K562 (cell line): ENCODE data around the gene FGF21. TPM values are rescaled to one million over a fixed set of nuclear protein-coding genes. Genes with fewer than 3 reads are reported as not detected.

ENCODE experiments used
- ARID1B ChIP-seq: fragments of 450-650 bp; IDR thresholded peaks from 2 replicates; pipeline ENCODE4 v1.6.1; 2016; ENCODE audit warnings: antibody characterized with exemption, mild to moderate bottlenecking, inconsistent platforms
- BDP1 ChIP-seq: IDR thresholded peaks from 3 replicates; pipeline ENCODE4 v1.6.1; 2011; ENCODE audit not compliant: insufficient read length, insufficient read depth
- E2F5 ChIP-seq: sonication (generic); formaldehyde crosslinking; IDR thresholded peaks from 2 replicates; pipeline ENCODE4 v1.8.0; 2022; ENCODE audit warnings: mild to moderate bottlenecking, missing genetic modification reagents
- FOXM1 ChIP-seq, 2 experiments: fragments of 450-650 bp in 1 of 2; sonication (generic) in 1 of 2; formaldehyde crosslinking in 1 of 2; IDR thresholded peaks; 2 replicates each; pipeline versions ENCODE4 v1.6.1 to v1.9.0; 2017 to 2022; ENCODE audit warnings: low read depth in 2 of 2, mild to moderate bottlenecking in 2 of 2, missing genetic modification reagents in 1 of 2, moderate library complexity in 1 of 2
- NFYB ChIP-seq: IDR thresholded peaks from 2 replicates; pipeline ENCODE4 v1.6.1; 2011; ENCODE audit warnings: mild to moderate bottlenecking, moderate library complexity; ENCODE audit not compliant: insufficient read length; ENCODE audit errors: extremely low read depth
- PHF21A ChIP-seq: fragments of 450-650 bp; IDR thresholded peaks from 2 replicates; pipeline ENCODE4 v1.6.1; 2017; ENCODE audit warnings: low read depth, borderline replicate concordance
- RAD21 ChIP-seq, 2 experiments: fragments of 250-450 bp in 1 of 2; fragments of 450-650 bp in 1 of 2; sonication (Bioruptor Pico) in 1 of 2; formaldehyde crosslinking in 1 of 2; IDR thresholded peaks in 1 of 2; conservative IDR thresholded peaks in 1 of 2; 2 replicates each; pipeline versions ENCODE4 v1.4.0 to v1.8.0; 2020 to 2022; ENCODE audit warnings: mild to moderate bottlenecking in 2 of 2, moderate library complexity in 1 of 2
- TCF7L2 ChIP-seq: fragments of 150-350 bp; IDR thresholded peaks from 2 replicates; pipeline ENCODE4 v1.6.1; 2016; ENCODE audit warnings: low read depth, mild to moderate bottlenecking, low read length, moderate library complexity
- USF2 ChIP-seq: sonication (generic); formaldehyde crosslinking; IDR thresholded peaks from 2 replicates; pipeline ENCODE4 v1.5.0; 2020; ENCODE audit warnings: missing genetic modification reagents
- YBX1 ChIP-seq: fragments of 450-650 bp; IDR thresholded peaks from 2 replicates; pipeline ENCODE4 v1.7.1; 2016; ENCODE audit warnings: mild to moderate bottlenecking
- ZNF212 ChIP-seq: fragments of 450-650 bp; formaldehyde crosslinking; IDR thresholded peaks from 2 replicates; pipeline ENCODE4 v1.4.0; 2020; ENCODE audit warnings: mild to moderate bottlenecking
- ZNF699 ChIP-seq: fragments of 250-450 bp; sonication (Bioruptor Pico); IDR thresholded peaks from 2 replicates; pipeline ENCODE4 v1.8.0; 2021; ENCODE audit warnings: mild to moderate bottlenecking, moderate library complexity; ENCODE audit not compliant: insufficient replicate concordance
- polyA plus RNA-seq, 8 experiments: library from polyadenylated mRNA; depleted of rRNA in 4 of 8; stranded (reverse) in 5 of 8; unstranded in 3 of 8; fragments of >200 nt; fragmentation: Nextera tagmentation in 2 of 8; fragmentation: Illumina TruSeq in 1 of 8; extraction: Ambion mirVana in 2 of 8; extraction: Trizol in 1 of 8; gene quantifications; 2 replicates each; pipeline versions ENCODE4 v1.2.1 to v1.2.3, GENCODE V29; 2011 to 2014; ENCODE audit warnings: inconsistent platforms in 1 of 8, missing spikeins in 1 of 8
- total RNA-seq, 7 experiments: library from RNA; depleted of rRNA in 6 of 7; stranded (reverse); fragments of >200 nt in 6 of 7; fragmentation: Illumina TruSeq in 2 of 7; extraction: Trizol in 2 of 7; gene quantifications; 2 replicates each; pipeline versions ENCODE4 v1.2.1 to v1.2.3, GENCODE V29; 2011 to 2021; ENCODE audit warnings: low replicate concordance in 1 of 7

FGF21 gene
- total and polyA plus RNA-seq, 9 of the 15 experiments (the other 6 are each of a cell fraction or from before 2014, with no cell fraction given): 0.04 to 0.77 (median 0.09) TPM; not detected in 6

GRCh38 chr19:48724796-48725753 lies 30.2 kb upstream of the FGF21 start (continued):
- TF ChIP-seq RAD21 (CRISPR knock-in tag; conservative IDR thresholded peaks at IDR 0.05 in 1 of 2, IDR thresholded peaks at IDR 0.05 in 1 of 2) (no peak), BDP1 (no peak), ZNF212 (CRISPR knock-in tag) (no peak), TCF7L2 (no peak), PHF21A (no peak), USF2 (CRISPR knock-in tag) (no peak), ARID1B (no peak; the same call in 1 of the 2 replicates), ZNF699 (CRISPR knock-in tag) (no peak), E2F5 (no peak), YBX1 (no peak), NFYB (no peak), FOXM1 (IDR thresholded peaks at IDR 0.05; ENCODE audit: low read depth) (no peak), FOXM1 (CRISPR knock-in tag; IDR thresholded peaks at IDR 0.05; ENCODE audit: low read depth) (no peak)
